Tibial nerve (tissue), 4 donors: Measurements from ENCODE around the gene RBP3. TPM values are rescaled to one million over a fixed set of nuclear protein-coding genes. Genes with fewer than 3 reads are reported as not detected.

ENCODE experiments used
- DNase-seq, 2 donors: peaks; one replicate each; pipeline ENCODE4 v3.0.0-alpha.2; 2019; ENCODE audit warnings: low spot score in 2 of 2
- H3K27ac ChIP-seq, 4 donors: fragments of 200-600 bp; sonication (generic) in 3 of 4; one replicate each; pipeline ENCODE4 v1.5.1; 2017 to 2019; ENCODE audit warnings: mild to moderate bottlenecking in 1 of 4
- H3K27me3 ChIP-seq, 2 donors: fragments of 200-600 bp; sonication (generic) in 1 of 2; one replicate each; pipeline versions ENCODE4 v1.5.1 to v1.6.0; 2017 to 2019
- H3K36me3 ChIP-seq, 3 donors: fragments of 200-600 bp; sonication (generic); one replicate each; pipeline ENCODE4 v1.5.1; 2018 to 2019
- H3K4me1 ChIP-seq, 4 donors: fragments of 200-600 bp; sonication (generic) in 3 of 4; one replicate each; pipeline ENCODE4 v1.5.1; 2017 to 2019
- H3K4me3 ChIP-seq, 4 donors: fragments of 200-600 bp; sonication (generic) in 3 of 4; one replicate each; pipeline ENCODE4 v1.5.1; 2017 to 2019; ENCODE audit warnings: mild to moderate bottlenecking in 1 of 4, moderate library complexity in 1 of 4
- H3K9me3 ChIP-seq, 4 donors: fragments of 200-600 bp; sonication (generic) in 3 of 4; one replicate each; pipeline ENCODE4 v1.5.1; 2017 to 2019
- EP300 ChIP-seq, 2 donors: sonication (generic); formaldehyde crosslinking; IDR thresholded peaks; one replicate each; pipeline ENCODE4 v1.6.1; 2017; ENCODE audit warnings: antibody characterized with exemption in 2 of 2, mild to moderate bottlenecking in 1 of 2
- POLR2A ChIP-seq, 2 donors: fragments of 450-650 bp; IDR thresholded peaks; one replicate each; pipeline ENCODE4 v1.6.1; 2017; ENCODE audit warnings: antibody characterized with exemption in 2 of 2, mild to moderate bottlenecking in 2 of 2, moderate library complexity in 2 of 2
- WGBS, 2 donors: methylation state at CpG; one replicate each; pipeline ENCODE4 v1.1.5; 2018; 5-methylcytosine and 5-hydroxymethylcytosine counted together
- total RNA-seq, 4 donors: library from RNA; depleted of rRNA; stranded (reverse); fragments of >200 nt; gene quantifications; one replicate each; pipeline ENCODE4 v1.1.0, GENCODE V29; 2016
- TF ChIP-seq, protein P1 (sequence below), 5 experiments: fragments of 200-600 bp in 3 of 5; fragments of 450-650 bp in 2 of 5; sonication (generic) in 3 of 5; IDR thresholded peaks; one replicate each; pipeline ENCODE4 v1.5.1; 2016 to 2019; ENCODE audit warnings: antibody characterized with exemption in 5 of 5, mild to moderate bottlenecking in 3 of 5, moderate library complexity in 2 of 5

RBP3 gene
- total RNA-seq, 4 donors from 2014 or later, result not detected

DNA sequence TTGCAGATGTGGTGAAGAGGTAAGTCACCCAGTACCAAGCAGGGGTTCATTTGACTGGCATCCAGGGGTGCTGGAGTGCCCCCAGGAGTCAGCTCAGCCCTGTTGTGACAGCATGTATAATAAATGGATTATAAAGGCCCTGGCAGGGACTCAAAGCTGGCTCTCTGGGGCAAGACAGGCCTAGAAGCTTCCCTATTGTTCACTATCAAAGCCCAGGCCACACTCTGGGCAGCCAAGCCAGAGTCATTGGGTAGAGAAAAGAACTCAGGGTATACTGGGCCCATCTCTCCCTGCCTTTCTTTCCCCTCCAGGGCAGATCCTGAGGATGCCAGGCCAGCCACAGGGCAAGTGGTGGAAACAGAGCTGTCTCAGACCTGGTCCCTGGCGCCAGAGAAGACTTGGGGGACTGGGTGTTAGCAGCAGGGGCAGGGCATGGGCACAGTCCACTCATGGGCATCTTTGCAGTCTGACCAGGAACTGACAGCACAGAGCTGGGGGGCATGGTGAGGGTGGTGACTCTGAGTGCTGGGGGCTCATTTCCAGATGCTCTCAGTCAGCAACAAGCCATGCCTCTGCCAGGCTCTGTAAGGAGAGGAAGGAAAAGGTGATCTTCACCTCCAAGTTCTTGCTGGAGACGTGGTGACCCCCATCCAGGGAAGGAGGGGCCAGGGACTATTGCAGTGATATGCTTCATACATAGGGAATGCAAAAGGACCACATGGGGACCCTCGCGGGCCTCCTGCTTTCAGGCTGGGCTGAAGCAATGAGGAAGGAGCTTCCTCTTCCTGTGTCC lies 11.7 kb downstream of the RBP3 start:
- H3K27ac ChIP-seq, result no peak overlapping the region
- TF ChIP-seq EP300 (IDR thresholded peaks at IDR 0.05) (no peak), POLR2A (IDR thresholded peaks at IDR 0.05) (no peak)
- TF ChIP-seq, protein P1, sequence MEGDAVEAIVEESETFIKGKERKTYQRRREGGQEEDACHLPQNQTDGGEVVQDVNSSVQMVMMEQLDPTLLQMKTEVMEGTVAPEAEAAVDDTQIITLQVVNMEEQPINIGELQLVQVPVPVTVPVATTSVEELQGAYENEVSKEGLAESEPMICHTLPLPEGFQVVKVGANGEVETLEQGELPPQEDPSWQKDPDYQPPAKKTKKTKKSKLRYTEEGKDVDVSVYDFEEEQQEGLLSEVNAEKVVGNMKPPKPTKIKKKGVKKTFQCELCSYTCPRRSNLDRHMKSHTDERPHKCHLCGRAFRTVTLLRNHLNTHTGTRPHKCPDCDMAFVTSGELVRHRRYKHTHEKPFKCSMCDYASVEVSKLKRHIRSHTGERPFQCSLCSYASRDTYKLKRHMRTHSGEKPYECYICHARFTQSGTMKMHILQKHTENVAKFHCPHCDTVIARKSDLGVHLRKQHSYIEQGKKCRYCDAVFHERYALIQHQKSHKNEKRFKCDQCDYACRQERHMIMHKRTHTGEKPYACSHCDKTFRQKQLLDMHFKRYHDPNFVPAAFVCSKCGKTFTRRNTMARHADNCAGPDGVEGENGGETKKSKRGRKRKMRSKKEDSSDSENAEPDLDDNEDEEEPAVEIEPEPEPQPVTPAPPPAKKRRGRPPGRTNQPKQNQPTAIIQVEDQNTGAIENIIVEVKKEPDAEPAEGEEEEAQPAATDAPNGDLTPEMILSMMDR (IDR thresholded peaks at IDR 0.05), result no peak
- no peaks in the 10 kb centered on the region for H3K27me3 ChIP-seq
- no peak overlapping the region for H3K4me3 ChIP-seq
- WGBS, 2 donors, result 59 to 77% methylated on average over 4 of the region's 4 CpGs
- no peaks in the 10 kb centered on the region for H3K9me3 ChIP-seq
- DNase-seq, result no peak
- H3K4me1 ChIP-seq, result no peaks in the 10 kb centered on the region
- no peaks in the 10 kb centered on the region for H3K36me3 ChIP-seq

- no peak for DNase-seq
- H3K4me3 ChIP-seq, result no peak overlapping the region
- WGBS, 2 donors, result 74 to 85% methylated on average over 14 of the region's 14 CpGs
- H3K27me3 ChIP-seq, result no peaks in the 10 kb centered on the region
- no peak overlapping the region for H3K27ac ChIP-seq
- no peaks in the 10 kb centered on the region for H3K36me3 ChIP-seq
- no peaks in the 10 kb centered on the region for H3K4me1 ChIP-seq
- H3K9me3 ChIP-seq, result no peaks in the 10 kb centered on the region
- TF ChIP-seq EP300 (IDR thresholded peaks at IDR 0.05) (no peak), POLR2A (IDR thresholded peaks at IDR 0.05) (no peak)
- TF ChIP-seq, protein P1 (IDR thresholded peaks at IDR 0.05), result no peak
These were observed 12.4 kb downstream of the RBP3 start for GRCh38 chr10:47360419-47361040.

DNA sequence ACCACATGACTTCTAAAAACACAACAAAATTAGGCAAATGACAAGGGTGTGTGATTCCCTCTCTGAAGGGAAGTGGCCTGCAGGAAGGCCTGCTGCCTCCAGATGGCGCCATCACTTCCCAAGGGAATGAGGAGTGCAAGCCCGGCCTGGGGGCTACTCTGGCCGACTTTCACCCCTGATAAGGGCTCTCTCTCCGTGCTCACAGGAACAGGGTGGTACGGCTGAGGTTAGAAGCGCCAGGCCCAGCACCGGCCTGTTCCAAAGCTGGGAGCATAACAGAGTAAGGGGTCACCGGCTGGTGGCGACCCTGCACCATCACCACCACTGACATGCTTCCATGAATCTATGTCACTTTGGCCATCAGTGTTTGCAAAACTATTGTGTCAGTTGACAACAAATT lies 13.1 kb downstream of the RBP3 start:
- Histone ChIP-seq H3K27ac (no peak overlapping the region), H3K4me3 (no peak overlapping the region), H3K4me1 (no peaks in the 10 kb centered on the region), H3K9me3 (no peaks in the 10 kb centered on the region), H3K36me3 (no peaks in the 10 kb centered on the region), H3K27me3 (no peaks in the 10 kb centered on the region)
- no peak for TF ChIP-seq EP300 (IDR thresholded peaks at IDR 0.05)
- TF ChIP-seq, protein P1 (IDR thresholded peaks at IDR 0.05), result peak; percentile 42 to 75 (median 51)
- TF ChIP-seq POLR2A (IDR thresholded peaks at IDR 0.05), result no peak
- 51 to 56% methylated on average over 9 of the region's 9 CpGs for WGBS, 2 donors
- DNase-seq, result no peak

DNA sequence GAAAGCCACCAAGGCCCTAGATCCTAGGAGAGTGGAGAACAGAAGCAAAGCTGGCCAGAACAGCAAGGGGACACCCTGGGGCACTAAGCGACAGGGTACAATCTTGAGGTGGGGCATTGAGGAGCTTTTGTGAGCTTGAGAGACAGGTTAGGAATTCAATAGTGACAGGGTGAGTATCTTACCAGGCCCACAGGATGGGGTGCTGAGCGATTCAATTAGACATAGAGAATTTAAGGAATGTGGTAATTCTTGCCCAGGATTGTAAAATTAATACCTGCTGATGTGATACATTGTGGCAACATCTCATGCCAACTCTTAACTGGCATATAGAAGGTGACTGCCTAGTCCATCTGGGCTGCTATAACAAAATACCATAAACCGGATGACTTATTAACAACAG lies 14.0 kb downstream of the RBP3 start:
- TF ChIP-seq POLR2A (IDR thresholded peaks at IDR 0.05), result no peak
- TF ChIP-seq EP300 (IDR thresholded peaks at IDR 0.05), result no peak
- TF ChIP-seq, protein P1 (IDR thresholded peaks at IDR 0.05), result no peak

DNA sequence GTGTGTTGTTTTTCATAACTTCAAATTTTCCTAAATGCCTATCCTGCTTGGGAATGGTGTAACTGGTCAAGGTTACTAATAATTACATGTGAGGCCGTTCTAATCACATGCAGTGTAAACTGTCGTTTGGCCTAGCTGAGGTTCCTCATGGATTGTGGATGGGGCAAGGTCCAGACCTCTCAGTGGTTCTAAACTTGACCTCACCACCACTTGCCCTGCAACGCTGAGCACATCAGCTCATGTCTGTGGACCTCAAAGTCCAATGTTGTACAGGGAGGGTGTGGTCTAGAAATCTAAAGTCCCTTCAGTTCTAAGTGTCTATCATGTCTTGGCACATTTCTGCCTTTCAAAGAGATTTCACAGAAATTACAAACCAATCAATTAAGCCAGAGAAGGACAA lies 15.6 kb downstream of the RBP3 start:
- no peaks in the 10 kb centered on the region for H3K27me3 ChIP-seq
- 79 to 82% methylated on average over 3 of the region's 3 CpGs for WGBS, 2 donors
- no peaks in the 10 kb centered on the region for H3K9me3 ChIP-seq
- H3K36me3 ChIP-seq, result no peaks in the 10 kb centered on the region
- no peak overlapping the region for H3K4me3 ChIP-seq
- H3K4me1 ChIP-seq, result no peaks in the 10 kb centered on the region
- DNase-seq, result no peak
- TF ChIP-seq EP300 (IDR thresholded peaks at IDR 0.05) (no peak), POLR2A (IDR thresholded peaks at IDR 0.05) (no peak)
- TF ChIP-seq, protein P1 (IDR thresholded peaks at IDR 0.05), result no peak
- H3K27ac ChIP-seq, result no peak overlapping the region

More for the DNA sequence above, 14.0 kb downstream of the RBP3 start:
- no peaks in the 10 kb centered on the region for H3K4me1 ChIP-seq
- no peaks in the 10 kb centered on the region for H3K36me3 ChIP-seq
- no peaks in the 10 kb centered on the region for H3K27me3 ChIP-seq
- no peak for DNase-seq
- H3K27ac ChIP-seq, result no peak overlapping the region
- H3K9me3 ChIP-seq, result no peaks in the 10 kb centered on the region
- 82 to 100% methylated on average over 3 of the region's 3 CpGs for WGBS, 2 donors
- H3K4me3 ChIP-seq, result no peak overlapping the region
